Trophoblast cell (in vitro differentiated cells and primary cell): ENCODE data around the gene RNFT2.
"Not testable (repeated sequence)": the region's sequence is repeated elsewhere in the genome, so short reads cannot be mapped to it uniquely, and the experiment has no call there.

Experiments
- DNase-seq, 2 donors: peaks; one replicate each; pipeline ENCODE4 v3.0.0-alpha.2; 2016
- H2AFZ ChIP-seq: 2 replicates; pipeline ENCODE4 v1.6.1; 2013; ENCODE audit warnings: low read length, moderate library complexity, mild to moderate bottlenecking; ENCODE audit not compliant: insufficient read depth, poor library complexity
- H2AK5ac ChIP-seq: 2 replicates; pipeline ENCODE4 v1.6.1; 2013; ENCODE audit warnings: mild to moderate bottlenecking, low read length
- H2BK120ac ChIP-seq: 2 replicates; pipeline ENCODE4 v1.6.1; 2013; ENCODE audit warnings: low read length, mild to moderate bottlenecking, moderate library complexity; ENCODE audit not compliant: insufficient read depth, poor library complexity
- H2BK12ac ChIP-seq: 2 replicates; pipeline ENCODE4 v1.6.1; 2013; ENCODE audit warnings: mild to moderate bottlenecking, low read length, moderate library complexity
- H2BK5ac ChIP-seq: 2 replicates; pipeline ENCODE4 v1.6.1; 2013; ENCODE audit warnings: low read length, low read depth, moderate library complexity, mild to moderate bottlenecking; ENCODE audit not compliant: poor library complexity
- H3K14ac ChIP-seq: 2 replicates; pipeline ENCODE4 v1.6.1; 2013; ENCODE audit warnings: mild to moderate bottlenecking, low read length
- H3K18ac ChIP-seq: 2 replicates; pipeline ENCODE4 v1.6.1; 2013; ENCODE audit warnings: mild to moderate bottlenecking, low read length
- H3K23ac ChIP-seq: 2 replicates; pipeline ENCODE4 v1.6.1; 2013; ENCODE audit warnings: low read length
- H3K27ac ChIP-seq: 2 replicates; pipeline ENCODE4 v1.5.1; 2013; ENCODE audit warnings: low read depth, mild to moderate bottlenecking, inconsistent platforms, low read length, moderate library complexity
- H3K27me3 ChIP-seq: 2 replicates; pipeline ENCODE4 v1.6.1; 2013; ENCODE audit warnings: inconsistent platforms, mild to moderate bottlenecking, low read length, moderate library complexity; ENCODE audit not compliant: insufficient read depth
- H3K36me3 ChIP-seq, 2 experiments: 1 replicate in 1 of 2; 2 replicates in 1 of 2; pipeline ENCODE4 v1.6.1; 2013; ENCODE audit warnings: low read length in 2 of 2, mild to moderate bottlenecking in 2 of 2, moderate library complexity in 1 of 2; ENCODE audit not compliant: insufficient read depth in 2 of 2, control insufficient read depth in 1 of 2
- H3K4ac ChIP-seq: 2 replicates; pipeline ENCODE4 v1.6.1; 2013; ENCODE audit warnings: low read depth, mild to moderate bottlenecking, low read length, moderate library complexity
- H3K4me1 ChIP-seq, 2 experiments: 1 replicate in 1 of 2; 2 replicates in 1 of 2; pipeline ENCODE4 v1.6.1; 2013; ENCODE audit warnings: low read length in 2 of 2, mild to moderate bottlenecking in 2 of 2, moderate library complexity in 1 of 2; ENCODE audit not compliant: insufficient read depth in 2 of 2, control insufficient read depth in 1 of 2
- H3K4me2 ChIP-seq: 2 replicates; pipeline ENCODE4 v1.6.1; 2013; ENCODE audit warnings: inconsistent platforms, mild to moderate bottlenecking, low read length, moderate library complexity
- H3K4me3 ChIP-seq: 2 replicates; pipeline ENCODE4 v1.5.1; 2013; ENCODE audit warnings: mild to moderate bottlenecking, low read depth, low read length, inconsistent platforms
- H3K79me1 ChIP-seq: one replicate; pipeline ENCODE4 v1.6.1; 2013; ENCODE audit warnings: low read length
- H3K79me2 ChIP-seq: 2 replicates; pipeline ENCODE4 v1.6.1; 2013; ENCODE audit warnings: low read length, mild to moderate bottlenecking; ENCODE audit not compliant: control insufficient read depth, insufficient read depth, poor library complexity
- H3K9ac ChIP-seq: 2 replicates; pipeline ENCODE4 v1.6.1; 2013; ENCODE audit warnings: mild to moderate bottlenecking, low read length
- H3K9me3 ChIP-seq: 2 replicates; pipeline ENCODE4 v1.6.1; 2013; ENCODE audit warnings: low read depth, mild to moderate bottlenecking, control low read depth, inconsistent platforms, low read length; ENCODE audit not compliant: insufficient read depth
- H4K12ac ChIP-seq: 2 replicates; pipeline ENCODE4 v1.6.1; 2013; ENCODE audit warnings: low read depth, mild to moderate bottlenecking, low read length, moderate library complexity
- H4K8ac ChIP-seq: 2 replicates; pipeline ENCODE4 v1.6.1; 2013; ENCODE audit warnings: low read depth, mild to moderate bottlenecking, low read length, moderate library complexity
- H4K91ac ChIP-seq: one replicate; pipeline ENCODE4 v1.6.1; 2013; ENCODE audit warnings: low read depth, mild to moderate bottlenecking, low read length, moderate library complexity
- WGBS: extraction: QIAGEN DNeasy Blood & Tissue Kit; methylation state at CpG from one replicate; pipeline ENCODE4 v1.1.7; 2013; ENCODE audit warnings: missing lambda C conversion rate; ENCODE audit not compliant: insufficient read length, insufficient coverage; ENCODE audit errors: extremely low coverage; 5-methylcytosine and 5-hydroxymethylcytosine counted together

The RNFT2 gene

GRCh38 chr12:116742787-116743186 lies 4.7 kb downstream of the RNFT2 start:
- no CpG with 5 or more reads among the region's 2 CpGs for WGBS
- not testable (repeated sequence) for H4K91ac ChIP-seq, H3K14ac ChIP-seq, H4K12ac ChIP-seq, H3K79me1 ChIP-seq, H3K23ac ChIP-seq, DNase-seq, H3K4me2 ChIP-seq, H3K27ac ChIP-seq, H2AK5ac ChIP-seq, H2AFZ ChIP-seq, H3K18ac ChIP-seq, H3K79me2 ChIP-seq, H3K36me3 ChIP-seq, H3K27me3 ChIP-seq, H3K4ac ChIP-seq, H3K4me1 ChIP-seq, H3K9ac ChIP-seq, H2BK12ac ChIP-seq, H3K9me3 ChIP-seq, H2BK120ac ChIP-seq, H3K4me3 ChIP-seq, H4K8ac ChIP-seq, H2BK5ac ChIP-seq

- no peak for DNase-seq
- H3K79me2 ChIP-seq, result no peaks in the 10 kb centered on the region
- no peak overlapping the region for H4K12ac ChIP-seq
- no peak overlapping the region for H2AFZ ChIP-seq
- no peak overlapping the region for H3K23ac ChIP-seq
- H3K27ac ChIP-seq, result no peak overlapping the region
- H3K18ac ChIP-seq, result no peak overlapping the region
- no peak overlapping the region for H4K91ac ChIP-seq
- H3K36me3 ChIP-seq, result no peaks in the 10 kb centered on the region
- no peak overlapping the region for H2BK120ac ChIP-seq
- H3K4me2 ChIP-seq, result no peak overlapping the region
- no peak overlapping the region for H2AK5ac ChIP-seq
- no peak overlapping the region for H3K4me3 ChIP-seq
- no peak overlapping the region for H2BK5ac ChIP-seq
- H3K9me3 ChIP-seq, result no peaks in the 10 kb centered on the region
- no peaks in the 10 kb centered on the region for H3K4me1 ChIP-seq
- no peak overlapping the region for H4K8ac ChIP-seq
- H3K4ac ChIP-seq, result no peak overlapping the region
- no peak overlapping the region for H2BK12ac ChIP-seq
- no peaks in the 10 kb centered on the region for H3K27me3 ChIP-seq
- no peak overlapping the region for H3K9ac ChIP-seq
- no peaks in the 10 kb centered on the region for H3K79me1 ChIP-seq
- no peak overlapping the region for H3K14ac ChIP-seq
- no CpG with 5 or more reads among the region's 3 CpGs for WGBS
Observed at GRCh38 chr12:116744766-116745165, 6.7 kb downstream of the RNFT2 start.

DNA sequence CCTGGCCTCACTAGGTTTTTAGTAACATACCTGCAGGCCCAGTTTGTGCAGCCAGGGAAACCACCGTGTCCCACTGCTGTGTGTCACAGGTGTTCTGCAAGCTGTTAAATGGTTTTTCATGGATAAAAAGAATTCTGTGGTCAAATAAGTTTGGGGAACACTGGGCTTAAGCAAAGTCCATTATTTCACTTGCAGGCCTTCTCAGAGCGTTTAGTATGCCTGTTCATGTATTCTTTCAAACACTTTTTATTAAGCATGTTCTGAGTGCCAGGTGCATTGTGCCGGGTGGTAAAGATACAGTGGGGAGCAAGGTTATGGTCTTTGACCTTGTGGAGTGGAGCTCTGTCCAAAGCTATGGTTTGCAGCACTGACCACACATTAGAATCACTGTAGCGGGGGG lies 7.4 kb downstream of the RNFT2 start:
- Histone ChIP-seq H2AK5ac (no peak overlapping the region), H2AFZ (no peak overlapping the region), H3K36me3 (no peaks in the 10 kb centered on the region), H2BK12ac (no peak overlapping the region), H3K27me3 (no peaks in the 10 kb centered on the region), H3K14ac (no peak overlapping the region), H3K27ac (no peak overlapping the region), H3K4me3 (no peak overlapping the region), H3K4me2 (no peak overlapping the region), H4K91ac (no peak overlapping the region), H3K4me1 (no peaks in the 10 kb centered on the region), H2BK5ac (no peak overlapping the region), H3K23ac (no peak overlapping the region), H3K9me3 (no peaks in the 10 kb centered on the region), H4K12ac (no peak overlapping the region), H4K8ac (no peak overlapping the region), H3K79me1 (no peaks in the 10 kb centered on the region), H3K4ac (no peak overlapping the region), H3K18ac (no peak overlapping the region), H3K9ac (no peak overlapping the region), H3K79me2 (no peaks in the 10 kb centered on the region), H2BK120ac (no peak overlapping the region)
- no peak for DNase-seq
- WGBS, result no CpG with 5 or more reads among the region's 4 CpGs

- Histone ChIP-seq H4K12ac (no peak overlapping the region), H3K27ac (no peak overlapping the region), H3K36me3 (no peaks in the 10 kb centered on the region), H3K18ac (no peak overlapping the region), H4K91ac (no peak overlapping the region), H2BK5ac (no peak overlapping the region), H2BK12ac (no peak overlapping the region), H3K23ac (no peak overlapping the region), H4K8ac (no peak overlapping the region), H3K9ac (no peak overlapping the region), H2AFZ (no peak overlapping the region), H3K9me3 (no peaks in the 10 kb centered on the region), H3K4ac (no peak overlapping the region), H2BK120ac (no peak overlapping the region), H3K79me2 (no peaks in the 10 kb centered on the region), H2AK5ac (no peak overlapping the region), H3K4me3 (no peak overlapping the region), H3K27me3 (no peaks in the 10 kb centered on the region), H3K79me1 (no peaks in the 10 kb centered on the region), H3K4me2 (no peak overlapping the region), H3K4me1 (no peaks in the 10 kb centered on the region), H3K14ac (no peak overlapping the region)
- DNase-seq, result no peak
- no CpG with 5 or more reads among the region's 26 CpGs for WGBS
Observed at GRCh38 chr12:116749884-116750283, 11.8 kb downstream of the RNFT2 start.
